ENCODE measurements around the gene WT1. TPM values are rescaled to one million over a fixed set of nuclear protein-coding genes. Genes with fewer than 3 reads are reported as not detected.

Gene WT1
- total RNA-seq, 1 experiment from 2014 or later: 0.69 TPM

- in situ Hi-C loops (cut with HindIII; ENCODE audit: low pct_unique_long_range_greater_than_20kb, low sequenced_read_pairs): no loop called here
These were observed 6.6 kb downstream of the WT1 start for GRCh38 chr11:32428665-32429303.

GRCh38 chr11:32427935-32428664, 7.2 kb downstream of the WT1 start:
- DNase-seq (ENCODE audit: low read depth, low spot score): no peak
- in situ Hi-C loops (cut with HindIII; ENCODE audit: low pct_unique_long_range_greater_than_20kb, low sequenced_read_pairs): no loop called here

More at GRCh38 chr11:32428665-32429303, 6.6 kb downstream of the WT1 start:
- DNase-seq (ENCODE audit: low read depth, low spot score): no peak

- no peak for DNase-seq (ENCODE audit: low read depth, low spot score)
- in situ Hi-C loops (cut with HindIII; ENCODE audit: low pct_unique_long_range_greater_than_20kb, low sequenced_read_pairs): no loop called here
These were observed 7.8 kb downstream of the WT1 start for GRCh38 chr11:32427616-32427934.

GRCh38 chr11:32426819-32427615, 8.3 kb downstream of the WT1 start:
- no peak for DNase-seq (ENCODE audit: low read depth, low spot score)
- in situ Hi-C loops (cut with HindIII; ENCODE audit: low pct_unique_long_range_greater_than_20kb, low sequenced_read_pairs): no loop called here

GRCh38 chr11:32426192-32426591, 9.1 kb downstream of the WT1 start:
- DNase-seq (ENCODE audit: low read depth, low spot score): no peak
- in situ Hi-C loops (cut with HindIII; ENCODE audit: low pct_unique_long_range_greater_than_20kb, low sequenced_read_pairs): no loop called here

GRCh38 chr11:32425761-32426160, 9.6 kb downstream of the WT1 start:
- no peak for DNase-seq (ENCODE audit: low read depth, low spot score)
- in situ Hi-C loops (cut with HindIII; ENCODE audit: low pct_unique_long_range_greater_than_20kb, low sequenced_read_pairs): no loop called here

- in situ Hi-C loops (cut with HindIII; ENCODE audit: low pct_unique_long_range_greater_than_20kb, low sequenced_read_pairs): no loop called here
- DNase-seq (ENCODE audit: low read depth, low spot score): no peak
These were observed 12.8 kb downstream of the WT1 start for GRCh38 chr11:32422545-32422944.

GRCh38 chr11:32421992-32422391, 13.3 kb downstream of the WT1 start:
- in situ Hi-C loops (cut with HindIII; ENCODE audit: low pct_unique_long_range_greater_than_20kb, low sequenced_read_pairs): no loop called here
- no peak for DNase-seq (ENCODE audit: low read depth, low spot score)

- DNase-seq (ENCODE audit: low read depth, low spot score): no peak
- in situ Hi-C loops (cut with HindIII; ENCODE audit: low pct_unique_long_range_greater_than_20kb, low sequenced_read_pairs): no loop called here
These were observed 14.1 kb downstream of the WT1 start for GRCh38 chr11:32420937-32421901.

- no peak for DNase-seq (ENCODE audit: low read depth, low spot score)
- in situ Hi-C loops (cut with HindIII; ENCODE audit: low pct_unique_long_range_greater_than_20kb, low sequenced_read_pairs): no loop called here
These were observed 15.2 kb downstream of the WT1 start for GRCh38 chr11:32420139-32420538.

GRCh38 chr11:32418836-32419235, 16.5 kb downstream of the WT1 start:
- in situ Hi-C loops (cut with HindIII; ENCODE audit: low pct_unique_long_range_greater_than_20kb, low sequenced_read_pairs): no loop called here
- no peak for DNase-seq (ENCODE audit: low read depth, low spot score)

GRCh38 chr11:32417806-32418205, 17.5 kb downstream of the WT1 start:
- DNase-seq (ENCODE audit: low read depth, low spot score): no peak
- in situ Hi-C loops (cut with HindIII; ENCODE audit: low pct_unique_long_range_greater_than_20kb, low sequenced_read_pairs): no loop called here

- no peak for DNase-seq (ENCODE audit: low read depth, low spot score)
- in situ Hi-C loops (cut with HindIII; ENCODE audit: low pct_unique_long_range_greater_than_20kb, low sequenced_read_pairs): no loop called here
These were observed 19.0 kb downstream of the WT1 start for GRCh38 chr11:32416301-32416700.

GRCh38 chr11:32414925-32415324, 20.4 kb downstream of the WT1 start:
- DNase-seq (ENCODE audit: low read depth, low spot score): no peak
- in situ Hi-C loops (cut with HindIII; ENCODE audit: low pct_unique_long_range_greater_than_20kb, low sequenced_read_pairs): no loop called here

- in situ Hi-C loops (cut with HindIII; ENCODE audit: low pct_unique_long_range_greater_than_20kb, low sequenced_read_pairs): no loop called here
These were observed 23.3 kb downstream of the WT1 start for GRCh38 chr11:32411942-32412615.

GRCh38 chr11:32405592-32405991, 29.7 kb downstream of the WT1 start:
- in situ Hi-C loops (cut with HindIII; ENCODE audit: low pct_unique_long_range_greater_than_20kb, low sequenced_read_pairs): no loop called here
- DNase-seq (ENCODE audit: low read depth, low spot score): no peak

More at GRCh38 chr11:32411942-32412615, 23.3 kb downstream of the WT1 start:
- no peak for DNase-seq (ENCODE audit: low read depth, low spot score)

GRCh38 chr11:32402836-32403235, 32.5 kb downstream of the WT1 start:
- DNase-seq (ENCODE audit: low read depth, low spot score): no peak
- in situ Hi-C loops (cut with HindIII; ENCODE audit: low pct_unique_long_range_greater_than_20kb, low sequenced_read_pairs): no loop called here
